ENCODE results near the gene VPS13D.

DNA sequence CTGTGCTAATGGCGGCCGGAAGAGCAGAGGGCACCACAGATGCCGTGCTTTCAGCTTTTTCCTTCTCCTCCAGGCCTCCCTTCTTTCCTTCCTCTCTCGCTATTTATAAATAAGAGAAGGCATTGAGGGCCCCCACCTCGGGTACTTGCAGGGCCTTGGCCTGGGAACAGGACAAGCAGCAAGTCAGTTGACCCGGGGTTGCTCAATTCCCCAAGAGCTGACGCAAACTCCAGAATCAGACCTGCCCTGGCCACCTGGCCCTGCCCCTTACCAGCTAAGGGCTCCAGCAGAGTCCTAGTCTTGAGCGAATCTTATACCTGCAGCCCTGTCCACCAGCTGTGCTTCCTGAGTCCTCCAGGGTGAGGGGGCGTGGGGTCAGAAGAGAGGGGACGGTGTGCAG is 49.5 kb upstream of the VPS13D start:
- TF ChIP-seq, protein P1, sequence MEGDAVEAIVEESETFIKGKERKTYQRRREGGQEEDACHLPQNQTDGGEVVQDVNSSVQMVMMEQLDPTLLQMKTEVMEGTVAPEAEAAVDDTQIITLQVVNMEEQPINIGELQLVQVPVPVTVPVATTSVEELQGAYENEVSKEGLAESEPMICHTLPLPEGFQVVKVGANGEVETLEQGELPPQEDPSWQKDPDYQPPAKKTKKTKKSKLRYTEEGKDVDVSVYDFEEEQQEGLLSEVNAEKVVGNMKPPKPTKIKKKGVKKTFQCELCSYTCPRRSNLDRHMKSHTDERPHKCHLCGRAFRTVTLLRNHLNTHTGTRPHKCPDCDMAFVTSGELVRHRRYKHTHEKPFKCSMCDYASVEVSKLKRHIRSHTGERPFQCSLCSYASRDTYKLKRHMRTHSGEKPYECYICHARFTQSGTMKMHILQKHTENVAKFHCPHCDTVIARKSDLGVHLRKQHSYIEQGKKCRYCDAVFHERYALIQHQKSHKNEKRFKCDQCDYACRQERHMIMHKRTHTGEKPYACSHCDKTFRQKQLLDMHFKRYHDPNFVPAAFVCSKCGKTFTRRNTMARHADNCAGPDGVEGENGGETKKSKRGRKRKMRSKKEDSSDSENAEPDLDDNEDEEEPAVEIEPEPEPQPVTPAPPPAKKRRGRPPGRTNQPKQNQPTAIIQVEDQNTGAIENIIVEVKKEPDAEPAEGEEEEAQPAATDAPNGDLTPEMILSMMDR (IDR thresholded peaks at IDR 0.05; ENCODE audit: extremely low read depth in 1 of 2, insufficient read depth in 1 of 2, low read depth in 1 of 2, low read length in 2 of 2), result no peak
- no peak for TF ChIP-seq GATA2 (IDR thresholded peaks at IDR 0.05; ENCODE audit: insufficient read depth, insufficient read length, low read depth, low read length)
- no peak for TF ChIP-seq EZH2 (IDR thresholded peaks at IDR 0.05; ENCODE audit: borderline replicate concordance, low read depth, low read length, severe bottlenecking)
- no peak for TF ChIP-seq POLR2AphosphoS5 (IDR thresholded peaks at IDR 0.05; ENCODE audit: insufficient read depth, low read depth, low read length)
- no peak for TF ChIP-seq POLR2A (IDR thresholded peaks at IDR 0.05; ENCODE audit: low read depth, low read length)
- TF ChIP-seq MYC (IDR thresholded peaks at IDR 0.05; ENCODE audit: low read depth, low read length), result no peak
- TF ChIP-seq, protein P2, sequence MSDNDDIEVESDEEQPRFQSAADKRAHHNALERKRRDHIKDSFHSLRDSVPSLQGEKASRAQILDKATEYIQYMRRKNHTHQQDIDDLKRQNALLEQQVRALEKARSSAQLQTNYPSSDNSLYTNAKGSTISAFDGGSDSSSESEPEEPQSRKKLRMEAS (IDR thresholded peaks at IDR 0.05; ENCODE audit: insufficient read depth, insufficient read length), result no peak
- no peak for TF ChIP-seq FOS (IDR thresholded peaks at IDR 0.05; ENCODE audit: borderline replicate concordance, insufficient read depth, low read length)

All from endothelial cell of umbilical vein (primary cell).